Neural cell (in vitro differentiated cells): ENCODE results near the gene FCGR3A.
"Not testable (repeated sequence)": the region's sequence is repeated elsewhere in the genome, so short reads cannot be mapped to it uniquely, and the experiment has no call there.

Experiments
- CTCF ChIP-seq: fragments of 450-650 bp; IDR thresholded peaks from 2 replicates; pipeline ENCODE4 v1.5.1; 2014; ENCODE audit warnings: antibody characterized with exemption, mild to moderate bottlenecking, moderate library complexity; ENCODE audit not compliant: poor library complexity, severe bottlenecking
- EP300 ChIP-seq: fragments of 450-650 bp; conservative IDR thresholded peaks from 2 replicates; pipeline ENCODE4 v1.6.1; 2014; ENCODE audit warnings: antibody characterized with exemption, mild to moderate bottlenecking, moderate library complexity; ENCODE audit not compliant: poor library complexity, severe bottlenecking
- EZH2 ChIP-seq: fragments of 200-600, 300-800 bp; shearing (Covaris generic), sonication (generic); IDR thresholded peaks from 2 replicates; pipeline ENCODE4 v1.6.1; 2014; ENCODE audit warnings: antibody characterized with exemption, low read length, borderline replicate concordance, mild to moderate bottlenecking; ENCODE audit not compliant: insufficient read depth, poor library complexity, severe bottlenecking
- MXI1 ChIP-seq: fragments of 450-650 bp; conservative IDR thresholded peaks from 2 replicates; pipeline ENCODE4 v1.6.1; 2014; ENCODE audit warnings: antibody characterized with exemption, mild to moderate bottlenecking; ENCODE audit not compliant: poor library complexity, severe bottlenecking
- POLR2AphosphoS5 ChIP-seq: IDR thresholded peaks from 2 replicates; pipeline ENCODE4 v1.6.1; 2012
- REST ChIP-seq: IDR thresholded peaks from 2 replicates; pipeline ENCODE4 v1.6.1; 2012; ENCODE audit warnings: borderline replicate concordance
- SMC3 ChIP-seq: fragments of 450-650 bp; conservative IDR thresholded peaks from 2 replicates; pipeline ENCODE4 v1.6.1; 2014; ENCODE audit warnings: antibody characterized with exemption, mild to moderate bottlenecking, moderate library complexity; ENCODE audit not compliant: poor library complexity

- not testable (repeated sequence) for TF ChIP-seq REST, EZH2, CTCF, SMC3, MXI1, POLR2AphosphoS5, EP300
Measured at GRCh38 chr1:161528550-161528949, 21.1 kb downstream of the FCGR3A start.
